Measurements from ENCODE around the gene TUBB4B.

The TUBB4B gene

DNA sequence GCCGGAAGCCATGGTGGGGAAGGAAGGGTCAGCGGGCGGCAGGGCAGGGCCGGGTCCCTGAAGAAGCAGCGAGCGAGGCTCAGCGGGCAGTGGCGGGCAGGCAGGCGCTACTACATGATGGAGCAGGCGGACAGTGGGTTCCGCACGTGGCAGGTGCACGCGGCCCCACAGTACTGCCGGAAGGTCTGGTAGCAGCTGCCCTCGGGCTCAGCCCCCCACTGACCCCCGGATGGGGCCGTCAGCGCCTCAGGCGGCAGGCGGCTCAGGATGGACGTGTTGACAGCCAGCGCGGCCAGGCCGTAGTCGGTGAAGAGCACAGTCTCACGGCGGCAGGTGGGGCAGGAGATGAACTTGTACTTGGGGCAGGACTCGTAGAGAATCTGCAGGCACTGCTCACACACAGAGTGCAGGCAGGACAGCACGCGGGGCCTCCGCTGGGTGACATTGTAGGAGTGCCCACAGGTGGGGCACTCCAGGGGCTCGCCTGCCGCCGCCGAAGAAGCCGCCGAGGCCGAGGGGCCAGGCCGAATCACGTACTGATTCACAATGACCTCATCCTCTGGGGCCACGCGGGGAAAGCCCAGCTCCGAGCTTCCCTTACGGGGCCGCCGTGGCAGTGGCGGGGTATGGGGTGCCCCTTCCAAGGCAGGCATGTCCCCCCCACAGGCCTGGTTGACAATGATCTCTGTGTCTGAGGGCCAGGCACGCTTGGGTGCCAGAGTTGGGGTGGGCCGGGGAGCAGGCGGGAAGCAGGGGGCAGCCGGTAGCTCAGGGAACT, 20.6 kb upstream of the TUBB4B start:
- H3K9me3 Mint-ChIP-seq: no peaks in the 10 kb centered on the region
- peaks cover 3% of the 10 kb centered on the region for H3K4me1 Mint-ChIP-seq
- H3K27me3 Mint-ChIP-seq: no peaks in the 10 kb centered on the region
- H3K36me3 Mint-ChIP-seq: no peaks in the 10 kb centered on the region
- H3K4me3 Mint-ChIP-seq: no peak overlapping the region
- H3K27ac Mint-ChIP-seq: peak overlapping the region; percentile 72

- Mint-ChIP-seq H3K9me3 (no peaks in the 10 kb centered on the region), H3K36me3 (no peaks in the 10 kb centered on the region), H3K4me3 (no peak overlapping the region), H3K27me3 (no peaks in the 10 kb centered on the region), H3K27ac (no peak overlapping the region), H3K4me1 (peaks cover 3% of the 10 kb centered on the region)
These were observed 20.0 kb upstream of the TUBB4B start for GRCh38 chr9:137221095-137221505.

GRCh38 chr9:137221506-137222111, 19.5 kb upstream of the TUBB4B start:
- Mint-ChIP-seq H3K9me3 (no peaks in the 10 kb centered on the region), H3K27me3 (no peaks in the 10 kb centered on the region), H3K36me3 (no peaks in the 10 kb centered on the region), H3K4me1 (peaks cover 3% of the 10 kb centered on the region), H3K27ac (no peak overlapping the region), H3K4me3 (no peak overlapping the region)

DNA sequence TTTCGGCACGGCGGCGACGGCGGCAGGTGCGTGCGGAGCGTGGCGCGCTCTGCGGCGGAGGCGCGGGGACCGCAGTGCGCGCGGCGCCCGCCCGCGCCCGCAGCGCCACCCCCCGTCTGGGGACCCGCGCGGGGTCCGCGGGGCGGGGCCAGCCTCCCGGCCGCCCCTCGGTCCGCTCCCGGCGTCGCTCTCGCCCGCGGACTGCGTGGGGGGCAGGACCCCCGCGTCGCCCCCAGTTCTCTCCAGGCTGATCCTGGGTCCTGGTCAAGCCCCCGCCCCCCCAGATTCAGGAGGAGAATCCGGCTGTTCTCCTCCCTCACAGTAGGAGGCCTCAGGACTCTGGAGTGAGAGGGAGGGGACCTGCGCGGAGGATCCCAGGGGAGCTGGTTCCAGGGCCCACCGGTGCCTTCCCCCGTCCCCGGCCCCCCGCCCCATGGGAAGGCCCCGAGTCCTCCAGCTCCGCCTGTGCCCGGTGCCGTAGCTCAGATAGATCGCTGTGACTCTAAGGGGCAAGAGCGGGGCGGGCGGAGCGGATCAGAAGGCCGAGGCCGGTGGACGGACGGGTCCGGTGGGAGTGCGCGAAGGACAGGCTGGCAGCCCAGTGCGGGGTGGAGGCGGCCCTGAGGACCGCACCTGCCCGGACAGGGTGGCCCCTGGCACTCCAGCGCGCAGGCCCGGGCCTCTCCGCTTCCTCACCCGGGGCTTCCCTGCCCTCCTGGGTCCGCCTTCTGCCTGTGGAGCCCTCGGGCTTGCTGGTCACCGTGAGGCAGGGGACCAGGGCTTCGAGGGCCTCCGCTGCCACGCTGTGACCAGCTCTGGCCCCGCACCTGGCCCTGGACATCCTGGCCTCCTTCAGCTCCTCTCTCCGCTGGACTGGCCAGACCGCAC, 18.7 kb upstream of the TUBB4B start, which contains the start of gene RNF208:
RNF208 (minus strand) TSS at position 51 of the 888 bp plus-strand sequence. CDS start 1,028 bp downstream, outside the sequence.
- Mint-ChIP-seq H3K9me3 (no peaks in the 10 kb centered on the region), H3K4me1 (peaks cover 4% of the 10 kb centered on the region), H3K27me3 (no peaks in the 10 kb centered on the region), H3K27ac (peak within 1 kb of the TSS; percentile 27), H3K4me3 (peak within 1 kb of the TSS; percentile 82), H3K36me3 (no peaks in the 10 kb centered on the region)

DNA sequence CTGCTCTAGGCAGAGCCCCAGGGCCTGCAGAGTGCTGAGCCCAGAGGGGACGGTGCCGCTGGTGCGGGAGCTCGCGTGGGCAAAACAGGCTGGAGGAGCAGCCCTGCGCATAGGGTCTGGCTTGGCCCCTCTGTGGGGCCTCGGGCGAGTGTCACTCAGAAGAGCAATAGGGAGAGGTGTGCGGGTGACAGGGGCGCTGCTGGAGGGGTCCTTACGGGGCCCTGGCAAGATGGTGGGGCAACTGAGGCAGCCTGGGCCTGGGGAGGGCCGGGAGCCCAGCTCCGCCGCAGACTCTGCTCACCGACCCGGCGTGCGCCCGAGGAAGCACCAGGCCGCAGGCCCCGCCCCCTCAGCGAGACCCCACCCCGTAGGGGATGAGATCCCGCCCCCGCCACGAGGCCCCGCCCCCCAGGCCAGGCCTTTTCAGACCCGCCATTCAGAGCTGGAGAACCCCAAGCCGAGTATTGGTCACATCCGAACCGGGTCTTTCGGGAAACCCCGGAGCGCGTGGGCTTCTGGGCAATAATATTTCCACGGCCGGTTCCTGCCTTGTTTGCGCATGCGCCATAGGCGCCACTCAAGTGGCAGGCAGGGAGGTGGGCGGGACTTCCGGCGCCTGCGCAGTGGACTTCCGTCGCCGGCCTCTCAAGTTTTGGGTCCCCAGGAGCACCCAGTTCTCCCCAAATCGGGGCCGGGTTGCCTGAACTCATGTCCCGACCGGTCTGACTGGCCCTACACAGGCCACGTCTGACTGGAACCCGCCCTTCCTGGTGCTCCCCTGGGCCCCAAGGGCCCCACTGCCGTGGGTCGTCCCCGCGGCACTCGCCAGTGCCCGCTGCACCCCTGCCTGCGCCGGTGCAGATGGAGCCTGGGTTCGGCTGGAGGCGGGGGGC, 17.8 kb upstream of the TUBB4B start:
- H3K4me3 Mint-ChIP-seq: peak overlapping the region; percentile 82
- no peaks in the 10 kb centered on the region for H3K9me3 Mint-ChIP-seq
- peaks cover 8% of the 10 kb centered on the region for H3K4me1 Mint-ChIP-seq
- H3K27ac Mint-ChIP-seq: peak overlapping the region; percentile 65
- H3K36me3 Mint-ChIP-seq: no peaks in the 10 kb centered on the region
- H3K27me3 Mint-ChIP-seq: peaks cover 2% of the 10 kb centered on the region

DNA sequence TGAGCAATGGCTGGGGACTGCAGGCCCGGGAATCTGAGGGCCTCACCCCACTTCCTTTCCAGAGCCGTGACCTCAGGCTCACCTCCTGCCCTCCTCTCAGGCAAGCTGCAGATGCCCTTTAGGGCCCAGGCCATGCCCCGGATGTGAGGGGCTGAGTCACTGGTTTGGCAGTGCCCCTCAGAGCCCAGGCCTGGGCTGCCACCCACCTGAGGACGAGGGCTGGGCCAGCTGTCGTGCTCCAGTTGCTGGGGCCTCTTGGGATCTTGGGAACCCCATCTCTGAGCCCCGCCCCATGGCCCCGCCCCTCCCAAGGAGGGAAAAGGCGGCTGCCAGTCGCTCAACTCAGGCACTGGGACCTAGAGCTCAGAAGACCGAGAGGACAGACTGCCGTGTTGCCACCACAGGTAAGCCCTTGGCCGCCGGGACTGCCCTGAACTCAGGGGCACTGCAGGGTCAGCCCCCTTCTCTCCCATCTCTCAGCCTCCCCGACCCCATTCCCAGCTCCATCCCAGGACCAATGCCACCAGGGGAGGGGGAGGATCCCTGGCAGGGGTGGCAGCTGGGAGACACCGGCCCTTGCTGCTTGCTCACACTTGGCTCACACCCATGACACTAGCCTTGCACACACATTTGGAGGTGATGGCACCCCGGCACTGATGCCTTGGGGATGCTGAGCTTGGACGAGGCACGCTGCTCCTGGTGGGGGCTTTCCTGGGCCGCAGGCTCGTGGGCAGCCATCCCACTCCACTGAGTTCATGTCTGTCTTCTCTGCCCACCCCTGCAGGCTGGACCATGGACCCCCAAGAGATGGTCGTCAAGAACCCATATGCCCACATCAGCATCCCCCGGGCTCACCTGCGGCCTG, 16.0 kb upstream of the TUBB4B start, which contains the start of gene CYSRT1:
CYSRT1 (plus strand) TSS at position 345 of the 865 bp plus-strand sequence; CDS start at position 793, 448 bp downstream.
- no peaks in the 10 kb centered on the region for H3K9me3 Mint-ChIP-seq
- H3K36me3 Mint-ChIP-seq: no peaks in the 10 kb centered on the region
- H3K4me1 Mint-ChIP-seq: peaks cover 8% of the 10 kb centered on the region
- no peak within 1 kb of the TSS for H3K27ac Mint-ChIP-seq
- peaks cover 2% of the 10 kb centered on the region for H3K27me3 Mint-ChIP-seq
- peak within 1 kb of the TSS; percentile 82 for H3K4me3 Mint-ChIP-seq

DNA sequence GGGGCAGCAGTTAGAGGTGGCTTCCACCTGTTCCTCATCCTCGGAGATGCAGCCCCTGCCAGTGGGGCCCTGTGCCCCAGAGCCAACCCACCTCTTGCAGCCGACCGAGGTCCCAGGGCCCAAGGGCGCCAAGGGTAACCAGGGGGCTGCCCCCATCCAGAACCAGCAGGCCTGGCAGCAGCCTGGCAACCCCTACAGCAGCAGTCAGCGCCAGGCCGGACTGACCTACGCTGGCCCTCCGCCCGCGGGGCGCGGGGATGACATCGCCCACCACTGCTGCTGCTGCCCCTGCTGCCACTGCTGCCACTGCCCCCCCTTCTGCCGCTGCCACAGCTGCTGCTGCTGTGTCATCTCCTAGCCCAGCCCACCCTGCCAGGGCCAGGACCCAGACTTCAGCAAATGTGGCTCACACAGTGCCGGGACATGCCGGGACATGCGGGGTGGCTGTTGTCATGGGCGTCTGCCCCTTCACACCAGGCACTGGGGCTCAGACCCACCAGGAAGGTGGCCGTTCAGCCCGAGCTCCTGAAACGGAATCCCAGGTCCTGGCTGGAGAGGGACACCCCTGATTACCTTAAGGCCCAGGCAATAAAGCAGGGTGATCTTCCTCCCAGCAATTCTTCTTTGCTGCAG, 15.3 kb upstream of the TUBB4B start:
- peaks cover 8% of the 10 kb centered on the region for H3K4me1 Mint-ChIP-seq
- no peaks in the 10 kb centered on the region for H3K36me3 Mint-ChIP-seq
- H3K4me3 Mint-ChIP-seq: no peak overlapping the region
- H3K27ac Mint-ChIP-seq: no peak overlapping the region
- H3K27me3 Mint-ChIP-seq: peaks cover 2% of the 10 kb centered on the region
- no peaks in the 10 kb centered on the region for H3K9me3 Mint-ChIP-seq

DNA sequence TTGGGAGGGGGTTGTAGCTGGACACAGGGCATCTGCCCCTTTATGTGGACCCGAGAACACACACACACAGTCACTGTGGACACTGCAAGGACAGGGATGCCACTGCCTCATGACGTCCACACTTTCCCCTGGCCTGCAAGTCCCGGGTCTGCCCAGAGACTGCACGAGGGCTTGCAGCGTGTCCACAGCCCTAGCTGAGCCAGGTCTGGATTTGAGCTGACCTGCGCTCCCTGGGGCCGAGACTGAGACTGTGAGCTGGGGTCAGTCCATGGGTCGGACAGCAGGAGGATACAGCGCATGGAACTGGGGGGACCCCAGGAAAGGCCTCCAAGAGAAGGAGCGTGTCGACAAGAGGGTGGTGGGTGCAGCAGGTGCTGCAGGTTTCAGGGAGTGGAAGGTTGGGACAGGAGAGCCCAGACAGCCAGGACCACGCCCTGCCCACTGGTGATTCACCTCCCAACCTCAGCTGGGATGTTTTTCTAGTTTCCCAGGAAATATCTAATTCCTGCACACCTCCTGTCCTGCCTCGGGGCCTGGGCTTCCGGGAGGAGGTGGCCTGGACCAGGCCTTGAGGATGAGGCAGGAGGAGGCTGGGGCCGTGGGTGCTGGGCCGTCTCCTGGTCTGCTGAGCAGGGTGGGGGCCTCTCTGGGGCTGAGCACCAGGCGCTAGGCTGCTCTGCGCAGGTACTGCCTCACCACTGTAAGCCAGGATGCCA, 14.6 kb upstream of the TUBB4B start:
- Mint-ChIP-seq H3K4me1 (peaks cover 8% of the 10 kb centered on the region), H3K36me3 (no peaks in the 10 kb centered on the region), H3K9me3 (no peaks in the 10 kb centered on the region), H3K4me3 (no peak overlapping the region), H3K27me3 (peaks cover 2% of the 10 kb centered on the region), H3K27ac (no peak overlapping the region)

- peak within 1 kb of the TSS; percentile 16 for H3K4me3 Mint-ChIP-seq
- H3K27me3 Mint-ChIP-seq: peaks cover 2% of the 10 kb centered on the region
- H3K9me3 Mint-ChIP-seq: no peaks in the 10 kb centered on the region
- H3K4me1 Mint-ChIP-seq: peaks cover 8% of the 10 kb centered on the region
- H3K27ac Mint-ChIP-seq: peak within 1 kb of the TSS; percentile 70
- H3K36me3 Mint-ChIP-seq: no peaks in the 10 kb centered on the region
These were observed 13.8 kb upstream of the TUBB4B start, which contains the start of gene RNF224 for GRCh38 chr9:137227054-137227852. Gene RNF224, plus strand, starts transcription at chr9:137227502. Its CDS starts 834 bp downstream, at chr9:137228336.

DNA sequence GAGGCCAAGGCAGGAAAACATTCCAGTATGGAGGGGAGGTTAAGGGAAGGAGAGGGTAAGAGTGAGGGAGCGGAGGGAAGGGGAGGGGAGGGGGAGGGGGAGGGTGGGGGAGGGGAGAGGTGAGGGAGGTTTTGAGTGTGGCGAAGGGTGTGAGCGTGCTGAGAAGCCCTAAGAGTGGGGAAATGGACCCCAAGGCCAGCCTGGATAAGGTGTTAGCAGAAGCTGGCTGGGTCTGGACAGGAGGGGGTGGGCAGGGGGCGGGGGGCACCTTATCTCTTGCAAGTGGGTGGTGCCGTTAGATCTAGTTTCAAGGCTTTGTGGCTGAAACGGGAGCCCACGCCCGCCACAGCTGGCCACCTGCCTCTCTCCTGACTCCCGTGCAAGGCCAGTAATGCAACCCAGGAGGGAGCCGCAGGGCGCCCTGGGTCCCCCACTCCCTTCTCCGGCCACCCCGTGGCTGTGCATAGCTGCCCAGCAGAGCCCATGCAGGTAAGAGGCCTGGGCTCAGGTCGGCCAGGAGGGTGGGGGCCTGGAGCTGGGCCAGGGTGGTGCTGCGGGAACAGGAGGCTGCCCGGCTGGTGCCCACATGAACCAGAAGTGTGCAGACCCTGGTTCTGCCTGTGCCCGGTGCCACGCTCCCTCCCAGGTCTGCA, 13.1 kb upstream of the TUBB4B start:
- H3K27ac Mint-ChIP-seq: peak overlapping the region; percentile 70
- no peaks in the 10 kb centered on the region for H3K9me3 Mint-ChIP-seq
- peaks cover 2% of the 10 kb centered on the region for H3K27me3 Mint-ChIP-seq
- H3K4me3 Mint-ChIP-seq: no peak overlapping the region
- peaks cover 6% of the 10 kb centered on the region for H3K4me1 Mint-ChIP-seq
- H3K36me3 Mint-ChIP-seq: no peaks in the 10 kb centered on the region

DNA sequence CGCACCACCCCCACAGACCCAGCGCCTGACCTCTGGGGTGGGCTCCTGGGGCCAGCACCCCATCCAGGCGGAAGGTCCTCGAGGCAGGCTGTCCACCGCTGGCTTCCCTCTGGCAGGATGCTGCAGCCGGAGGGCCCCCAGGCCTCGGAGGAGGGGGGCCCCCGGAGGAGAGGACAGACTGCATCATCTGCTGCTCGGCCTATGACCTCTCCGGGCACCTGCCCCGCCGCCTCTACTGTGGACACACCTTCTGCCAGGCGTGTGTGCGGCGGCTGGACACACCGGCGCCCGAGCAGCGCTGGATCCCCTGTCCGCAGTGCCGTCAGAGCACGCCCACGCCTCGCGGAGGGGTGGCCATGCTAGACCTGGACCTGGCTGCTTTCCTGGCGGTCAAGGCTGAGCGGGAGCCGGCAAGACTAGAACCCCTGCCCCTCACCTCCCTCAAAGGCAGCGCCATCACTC, 12.6 kb upstream of the TUBB4B start:
- Mint-ChIP-seq H3K9me3 (no peaks in the 10 kb centered on the region), H3K27ac (no peak overlapping the region), H3K27me3 (peaks cover 2% of the 10 kb centered on the region), H3K4me3 (no peak overlapping the region), H3K36me3 (no peaks in the 10 kb centered on the region), H3K4me1 (peaks cover 4% of the 10 kb centered on the region)
